Measurements from ENCODE around the gene PRPSAP1.

Gene PRPSAP1

GRCh38 chr17:76356803-76357456 is 3.2 kb upstream of the PRPSAP1 start:
- peaks cover 2% of the 10 kb centered on the region for H3K36me3 Mint-ChIP-seq (ENCODE audit: low read depth)
- no peaks in the 10 kb centered on the region for H3K9me3 Mint-ChIP-seq
- peak overlapping the region in 1 of 3 experiments; percentile 46 for H3K4me3 Mint-ChIP-seq
- TF ChIP-seq CTCF (IDR thresholded peaks at IDR 0.05; ENCODE audit: unreplicated experiment in 3 of 3) = no peak
- H3K27ac Mint-ChIP-seq = no peak overlapping the region
- H3K4me1 Mint-ChIP-seq = peaks cover 11% of the 10 kb centered on the region
- H3K27me3 Mint-ChIP-seq (ENCODE audit: low read depth) = no peaks in the 10 kb centered on the region

- Mint-ChIP-seq H3K27me3 (ENCODE audit: low read depth) (no peaks in the 10 kb centered on the region), H3K9me3 (no peaks in the 10 kb centered on the region), H3K27ac (peak overlapping the region; percentile 83 to 99 (median 97)), H3K36me3 (ENCODE audit: low read depth) (peaks cover 6% of the 10 kb centered on the region), H3K4me3 (peak overlapping the region; percentile 83 to 91 (median 91)), H3K4me1 (peaks cover 9% of the 10 kb centered on the region)
- no peak for TF ChIP-seq CTCF (IDR thresholded peaks at IDR 0.05; ENCODE audit: unreplicated experiment in 3 of 3)
Measured at GRCh38 chr17:76354747-76355310, 1.1 kb upstream of the PRPSAP1 start.

GRCh38 chr17:76354317-76354729 is 607 bp upstream of the PRPSAP1 start:
- peaks cover 9% of the 10 kb centered on the region for H3K4me1 Mint-ChIP-seq
- TF ChIP-seq CTCF (IDR thresholded peaks at IDR 0.05; ENCODE audit: unreplicated experiment in 3 of 3) = no peak
- peak overlapping the region; percentile 91 to 93 (median 91) for H3K4me3 Mint-ChIP-seq
- peaks cover 6% of the 10 kb centered on the region for H3K36me3 Mint-ChIP-seq (ENCODE audit: low read depth)
- H3K27me3 Mint-ChIP-seq (ENCODE audit: low read depth) = no peaks in the 10 kb centered on the region
- peak overlapping the region; percentile 97 to 99 (median 99) for H3K27ac Mint-ChIP-seq
- H3K9me3 Mint-ChIP-seq = no peaks in the 10 kb centered on the region

GRCh38 chr17:76353004-76353598 is 615 bp downstream of the PRPSAP1 start:
- Mint-ChIP-seq H3K27me3 (ENCODE audit: low read depth) (no peaks in the 10 kb centered on the region), H3K4me3 (peak overlapping the region; percentile 91 to 95 (median 95)), H3K27ac (peak overlapping the region; percentile 68 to 99 (median 85)), H3K9me3 (no peaks in the 10 kb centered on the region), H3K36me3 (ENCODE audit: low read depth) (peaks cover 6% of the 10 kb centered on the region), H3K4me1 (peaks cover 9% of the 10 kb centered on the region)
- no peak for TF ChIP-seq CTCF (IDR thresholded peaks at IDR 0.05; ENCODE audit: unreplicated experiment in 3 of 3)

GRCh38 chr17:76351526-76352071 is 2.1 kb downstream of the PRPSAP1 start:
- peak overlapping the region; percentile 91 to 95 (median 95) for H3K4me3 Mint-ChIP-seq
- H3K9me3 Mint-ChIP-seq = no peaks in the 10 kb centered on the region
- TF ChIP-seq CTCF (IDR thresholded peaks at IDR 0.05; ENCODE audit: unreplicated experiment in 3 of 3) = no peak
- peaks cover 18% of the 10 kb centered on the region for H3K36me3 Mint-ChIP-seq (ENCODE audit: low read depth)
- H3K27ac Mint-ChIP-seq = peak overlapping the region; percentile 27 to 89 (median 47)
- H3K4me1 Mint-ChIP-seq = peaks cover 9% of the 10 kb centered on the region
- no peaks in the 10 kb centered on the region for H3K27me3 Mint-ChIP-seq (ENCODE audit: low read depth)
